Prostate gland (tissue), 2 donors: ENCODE data around the gene EPHB6. TPM values are rescaled to one million over a fixed set of nuclear protein-coding genes. Genes with fewer than 3 reads are reported as not detected.

Source experiments
- DNase-seq: peaks from one replicate; pipeline ENCODE4 v3.0.0-alpha.2; 2019; ENCODE audit warnings: low spot score
- H3K27ac ChIP-seq, 2 donors: fragments of 200-600 bp; sonication (generic); 2 replicates each; pipeline ENCODE4 v1.5.1; 2017 to 2019
- H3K27me3 ChIP-seq: fragments of 200-600 bp; sonication (generic); replicated peaks from 2 replicates; pipeline ENCODE4 v1.5.1; 2019; ENCODE audit not compliant: insufficient read depth
- H3K36me3 ChIP-seq, 2 donors: fragments of 200-600 bp; sonication (generic); 1 replicate in 1 of 2; 2 replicates in 1 of 2; pipeline versions ENCODE4 v1.5.1 to v1.8.1; 2017 to 2019
- H3K4me1 ChIP-seq: fragments of 200-600 bp; sonication (generic); replicated peaks from 2 replicates; pipeline ENCODE4 v1.5.1; 2019
- H3K4me3 ChIP-seq, 2 donors: fragments of 200-600 bp; sonication (generic); 2 replicates each; pipeline ENCODE4 v1.5.1; 2017 to 2019
- H3K9me3 ChIP-seq: fragments of 200-600 bp; sonication (generic); 2 replicates; pipeline ENCODE4 v1.5.1; 2017
- CTCF ChIP-seq, 4 experiments: fragments of 200-600 bp in 2 of 4; fragments of 450-650 bp in 2 of 4; sonication (generic) in 2 of 4; IDR thresholded peaks; 1 replicate in 3 of 4; 2 replicates in 1 of 4; pipeline ENCODE4 v1.5.1; 2016 to 2019; ENCODE audit warnings: antibody characterized with exemption in 4 of 4, mild to moderate bottlenecking in 2 of 4, moderate library complexity in 2 of 4
- POLR2A ChIP-seq: fragments of 450-650 bp; IDR thresholded peaks from one replicate; pipeline ENCODE4 v1.6.1; 2016; ENCODE audit warnings: antibody characterized with exemption, mild to moderate bottlenecking
- POLR2AphosphoS5 ChIP-seq: sonication (generic); formaldehyde crosslinking; IDR thresholded peaks from one replicate; pipeline ENCODE4 v1.6.1; 2017; ENCODE audit warnings: antibody characterized with exemption
- WGBS: methylation state at CpG from one replicate; pipeline ENCODE4 v1.1.5; 2018; 5-methylcytosine and 5-hydroxymethylcytosine counted together
- intact Hi-C: fragments of 100-400 bp; cut with DNase I; formaldehyde crosslinking; loops from one replicate; pipeline ENCODE4 v1.14.2; 2022
- total RNA-seq, 2 donors: library from RNA; depleted of rRNA; stranded (reverse); fragments of >200 nt; gene quantifications; one replicate each; pipeline ENCODE4 v1.1.0, GENCODE V29; 2016

Gene EPHB6
- total RNA-seq, 2 donors from 2014 or later: 98.1 to 122 TPM

- peak overlapping the region in 1 of 2 donors; percentile 14 for H3K27ac ChIP-seq
- H3K9me3 ChIP-seq: no peaks in the 10 kb centered on the region
- intact Hi-C loops: no loop called here
- no peak for DNase-seq
- TF ChIP-seq CTCF (IDR thresholded peaks at IDR 0.05) (no peak), POLR2AphosphoS5 (no peak), POLR2A (no peak)
- no peaks in the 10 kb centered on the region for H3K27me3 ChIP-seq
- WGBS: 84% methylated on average over 5 of the region's 5 CpGs
- H3K4me1 ChIP-seq: peaks cover 8% of the 10 kb centered on the region
- no peaks in the 10 kb centered on the region for H3K36me3 ChIP-seq
- no peak overlapping the region for H3K4me3 ChIP-seq
These were observed 38.1 kb downstream of the EPHB6 start for GRCh38 chr7:142892951-142893350.

- Histone ChIP-seq H3K36me3 (no peaks in the 10 kb centered on the region), H3K9me3 (no peaks in the 10 kb centered on the region), H3K4me1 (peaks cover 8% of the 10 kb centered on the region), H3K27ac (peak overlapping the region in 1 of 2 donors; percentile 71), H3K4me3 (no peak overlapping the region), H3K27me3 (no peaks in the 10 kb centered on the region)
- intact Hi-C loops: no loop called here
- TF ChIP-seq CTCF (IDR thresholded peaks at IDR 0.05): no peak
- no peak for TF ChIP-seq POLR2AphosphoS5
- TF ChIP-seq POLR2A: no peak
- DNase-seq: no peak
- 65% methylated on average over 12 of the region's 12 CpGs for WGBS
These were observed 39.5 kb downstream of the EPHB6 start for GRCh38 chr7:142894112-142894984.

- Histone ChIP-seq H3K36me3 (no peaks in the 10 kb centered on the region), H3K4me3 (no peak overlapping the region), H3K27me3 (no peaks in the 10 kb centered on the region), H3K9me3 (no peaks in the 10 kb centered on the region), H3K27ac (peak overlapping the region; percentile 46 to 71), H3K4me1 (peaks cover 8% of the 10 kb centered on the region)
- TF ChIP-seq POLR2AphosphoS5: peak; percentile 71
- TF ChIP-seq POLR2A: no peak
- WGBS: 25% methylated on average over 6 of the region's 6 CpGs
- intact Hi-C loops: no loop called here
- no peak for DNase-seq
These were observed 40.2 kb downstream of the EPHB6 start for GRCh38 chr7:142894985-142895593.

GRCh38 chr7:142896151-142896550 is 41.3 kb downstream of the EPHB6 start:
- intact Hi-C loops: no loop called here
- WGBS: 72% methylated on average over 3 of the region's 3 CpGs
- no peaks in the 10 kb centered on the region for H3K36me3 ChIP-seq
- TF ChIP-seq CTCF (IDR thresholded peaks at IDR 0.05): no peak
- no peak for TF ChIP-seq POLR2AphosphoS5
- no peak for TF ChIP-seq POLR2A
- H3K27ac ChIP-seq: peak overlapping the region; percentile 46 to 71
- no peaks in the 10 kb centered on the region for H3K9me3 ChIP-seq
- peaks cover 8% of the 10 kb centered on the region for H3K4me1 ChIP-seq
- DNase-seq: no peak
- no peak overlapping the region for H3K4me3 ChIP-seq
- H3K27me3 ChIP-seq: no peaks in the 10 kb centered on the region

GRCh38 chr7:142896741-142897379 is 42.0 kb downstream of the EPHB6 start:
- H3K4me1 ChIP-seq: peaks cover 8% of the 10 kb centered on the region
- no peak for DNase-seq
- intact Hi-C loops: no loop called here
- no peak overlapping the region for H3K4me3 ChIP-seq
- no peaks in the 10 kb centered on the region for H3K36me3 ChIP-seq
- TF ChIP-seq CTCF (IDR thresholded peaks at IDR 0.05) (no peak), POLR2AphosphoS5 (no peak), POLR2A (no peak)
- peak overlapping the region; percentile 46 to 71 for H3K27ac ChIP-seq
- WGBS: 82% methylated on average over 3 of the region's 3 CpGs
- H3K27me3 ChIP-seq: no peaks in the 10 kb centered on the region
- no peaks in the 10 kb centered on the region for H3K9me3 ChIP-seq
